Stimulated activated CD8-positive, alpha-beta memory T cell treated with anti-CD3 and anti-CD28 coated beads, Interleukin-4, amount 100 ng/mL, for 24 hours (primary cell): ENCODE data around the gene COL25A1.

Source experiments
- DNase-seq: peaks from one replicate; pipeline ENCODE4 v3.0.0-alpha.2; 2020; ENCODE audit warnings: low read depth

COL25A1 gene

DNA sequence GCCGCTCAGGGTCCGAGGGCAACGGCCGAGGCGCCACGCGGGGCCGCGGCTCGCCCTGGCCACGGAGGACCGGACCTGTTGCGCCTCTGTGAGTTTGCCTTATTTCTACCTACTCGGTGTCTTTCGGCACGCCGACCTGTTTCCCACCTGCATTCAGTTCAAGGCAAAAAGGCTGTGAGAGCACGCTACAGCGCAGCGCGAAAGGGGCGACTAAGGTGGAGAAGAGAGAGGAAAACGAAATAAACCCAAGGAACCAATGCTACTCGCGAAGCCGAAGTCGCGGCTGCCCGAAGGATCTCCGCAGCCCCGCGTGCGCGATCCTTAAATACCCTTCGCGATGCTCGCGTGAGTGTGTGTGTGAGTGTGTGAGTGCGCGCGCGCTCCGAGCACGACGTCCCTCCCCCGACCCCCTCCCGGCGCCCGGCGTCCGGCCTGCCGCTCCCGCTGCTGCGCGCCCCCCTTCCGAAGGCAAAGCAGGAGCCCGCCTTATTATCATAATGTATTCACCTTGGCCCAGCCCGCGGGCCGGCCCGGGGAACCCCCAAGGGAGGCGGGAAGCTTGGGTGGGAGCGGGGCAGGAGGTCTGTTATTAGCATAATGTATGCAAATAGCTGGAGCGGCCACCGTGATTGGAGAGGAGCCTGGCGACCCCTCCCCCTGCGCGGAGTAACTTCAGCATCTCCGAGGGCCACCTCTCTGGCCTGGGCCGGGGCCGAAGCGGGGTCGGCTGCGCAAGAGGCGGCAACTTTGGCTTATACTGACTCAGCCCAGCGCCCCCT, at the start of gene COL25A1:
COL25A1 (minus strand) TSS at position 298 of the 779 bp plus-strand sequence.
- DNase-seq, result peak; percentile 19

DNA sequence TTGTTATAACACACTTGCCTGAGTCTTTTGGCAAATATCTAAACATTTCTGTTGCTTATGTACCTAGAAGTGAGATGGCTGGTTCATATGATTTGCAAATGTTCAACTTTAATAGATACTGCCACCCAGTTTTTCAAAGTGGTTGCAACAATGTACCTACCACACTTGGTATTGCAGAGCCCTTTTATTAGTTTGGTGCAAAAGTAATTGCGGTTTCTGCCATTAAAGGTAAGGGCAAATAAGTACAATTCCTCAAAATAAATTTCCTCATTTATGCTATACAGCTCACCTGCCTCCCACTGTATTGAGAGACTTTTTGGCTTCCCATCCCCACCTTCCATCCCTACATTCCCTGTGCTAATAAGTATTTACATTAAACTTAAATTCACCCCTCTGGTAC, 47.7 kb upstream of the COL25A1 start:
- no peak for DNase-seq

DNA sequence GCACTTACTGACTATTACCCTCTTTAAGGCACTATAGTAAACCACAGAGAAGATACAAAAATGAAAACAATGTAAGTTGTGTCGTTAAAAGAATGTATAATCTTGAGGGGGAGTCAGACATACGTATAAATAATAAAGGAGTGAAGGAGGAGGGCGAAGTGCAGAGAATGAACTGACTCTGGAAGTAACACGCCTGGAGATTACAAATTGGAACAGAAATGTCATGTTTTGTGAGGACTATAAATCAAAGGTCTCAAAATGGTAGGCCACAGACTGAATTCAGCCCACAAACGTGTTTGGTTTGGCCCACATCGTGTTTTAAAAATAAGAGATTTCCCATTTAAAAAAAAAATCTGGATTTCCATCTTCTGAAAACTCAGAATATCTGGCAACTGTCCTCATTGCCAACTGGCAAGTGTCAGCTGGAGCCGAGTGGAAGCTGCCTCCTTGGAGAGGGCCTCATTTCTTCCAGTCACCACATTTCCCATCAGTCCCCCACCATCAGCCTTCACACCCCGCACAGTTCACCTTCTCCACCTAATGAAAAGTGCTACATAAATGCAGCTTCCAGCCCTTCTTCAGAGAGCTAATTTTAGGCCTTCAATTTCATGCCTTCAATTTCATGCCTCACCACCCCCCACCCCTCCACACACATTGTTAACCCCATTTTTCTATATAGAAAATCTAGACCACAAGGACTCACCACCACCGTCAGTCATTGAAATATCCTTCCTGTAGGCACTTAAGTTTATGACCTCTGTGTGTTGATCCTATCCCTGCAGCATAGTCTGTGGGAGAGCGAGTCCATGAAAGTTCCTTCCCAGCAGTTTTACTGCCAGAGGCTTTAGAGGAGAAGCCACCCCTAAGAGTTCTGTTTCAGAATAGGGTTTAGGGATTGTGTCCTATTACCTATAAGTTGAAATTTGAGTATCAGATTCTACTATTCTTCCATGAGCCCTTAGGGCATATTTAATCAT, 32.0 kb upstream of the COL25A1 start:
- no peak for DNase-seq

DNA sequence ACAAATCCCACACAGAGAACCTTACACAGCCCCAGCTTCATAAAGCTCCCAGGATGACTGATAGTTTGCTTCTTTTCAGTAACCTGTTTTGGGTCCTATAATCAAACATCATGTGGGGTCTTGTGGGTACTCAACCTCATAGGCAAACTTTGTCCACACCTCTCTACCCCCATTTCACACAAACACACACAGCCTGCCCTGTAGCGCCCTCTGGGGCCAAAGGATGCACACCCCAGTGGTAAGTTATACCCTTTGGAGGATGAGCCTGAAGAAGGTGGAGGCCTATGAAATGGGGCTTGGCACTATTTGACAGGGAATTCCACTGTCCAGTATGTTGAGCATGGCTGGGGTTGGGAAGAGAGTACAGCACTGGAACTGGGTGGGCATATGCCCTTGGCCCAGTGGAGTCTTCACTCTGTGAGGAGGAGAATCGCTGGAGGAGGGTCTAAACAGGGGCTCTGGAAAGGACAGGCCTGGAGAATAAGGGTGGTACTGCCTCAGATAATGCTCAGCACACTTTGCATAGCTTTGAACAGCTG, 30.5 kb upstream of the COL25A1 start:
- DNase-seq, result no peak

DNA sequence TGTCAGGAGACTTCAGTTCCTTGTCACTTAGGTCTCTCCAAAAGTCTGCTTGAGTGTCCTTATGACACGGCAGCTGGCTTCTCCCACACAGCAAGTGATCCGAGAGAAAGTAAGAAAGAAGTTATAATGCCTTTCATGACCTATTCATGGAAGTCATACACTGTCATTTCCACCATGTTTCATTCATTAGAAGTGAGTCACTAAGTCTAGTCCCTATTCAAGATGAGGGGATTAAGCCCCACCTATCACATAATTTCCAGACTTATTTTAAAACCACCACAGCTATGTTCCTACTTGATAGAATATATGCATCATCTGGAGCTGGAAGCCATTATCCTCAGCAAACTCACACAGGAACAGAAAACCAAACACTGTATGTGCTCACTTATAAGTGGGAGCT, 25.2 kb upstream of the COL25A1 start:
- no peak for DNase-seq

DNA sequence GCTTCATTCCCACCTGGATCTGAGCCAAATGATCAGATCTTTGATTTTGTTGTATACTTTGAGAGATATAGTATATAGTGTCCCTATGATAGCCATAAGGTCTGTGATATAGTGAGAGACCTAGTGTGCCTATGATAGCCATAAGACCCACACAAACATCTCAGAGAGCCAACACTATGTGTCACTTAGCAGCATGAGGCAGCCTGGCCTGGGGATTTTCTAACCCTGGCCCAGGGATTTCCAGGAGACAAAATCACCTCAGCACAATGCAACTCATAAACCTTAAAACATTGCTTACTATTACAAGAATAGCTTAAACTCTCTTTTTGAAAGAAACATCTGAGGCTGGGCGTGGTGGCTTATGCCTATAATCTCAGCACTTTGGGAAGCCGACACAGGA, 23.2 kb upstream of the COL25A1 start:
- DNase-seq, result no peak

DNA sequence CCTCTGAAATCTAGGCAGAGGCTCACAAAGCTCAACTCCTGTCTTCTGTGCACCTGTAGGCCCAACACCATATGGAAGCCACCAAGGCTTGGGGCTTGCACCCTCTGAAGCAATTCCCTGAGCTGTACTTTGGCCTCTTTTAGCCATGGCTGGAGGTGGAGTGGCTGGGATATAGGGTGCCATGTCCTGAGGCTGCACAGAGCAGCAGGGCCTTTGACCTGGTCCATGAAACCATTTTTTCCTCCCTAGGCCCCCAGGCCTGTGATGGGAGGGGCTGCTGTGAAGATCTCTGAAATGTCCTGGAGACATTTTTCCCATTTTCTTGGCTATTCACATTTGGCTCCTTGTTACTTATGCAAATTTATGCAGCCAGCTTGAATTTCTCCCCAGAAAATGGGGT, 20.9 kb upstream of the COL25A1 start:
- no peak for DNase-seq

DNA sequence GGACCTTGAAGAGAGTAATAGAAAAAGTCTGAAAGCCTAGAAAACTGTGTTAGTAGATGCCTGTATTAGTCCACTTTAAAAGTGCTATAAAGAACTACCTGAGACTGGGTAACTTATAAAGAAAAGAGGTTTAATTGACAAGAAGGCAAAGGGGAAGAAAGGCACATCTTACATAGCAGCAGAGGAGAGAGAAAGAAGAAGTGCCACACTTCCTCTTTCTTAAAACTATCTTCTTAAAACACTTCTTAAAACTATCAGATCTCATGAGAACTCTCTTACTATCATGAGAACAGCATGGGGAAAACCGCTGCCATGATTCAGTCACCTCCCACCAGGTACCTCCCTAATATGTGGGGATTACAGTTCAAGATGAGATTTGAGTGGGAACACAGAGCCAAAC, 18.8 kb upstream of the COL25A1 start:
- no peak for DNase-seq

DNA sequence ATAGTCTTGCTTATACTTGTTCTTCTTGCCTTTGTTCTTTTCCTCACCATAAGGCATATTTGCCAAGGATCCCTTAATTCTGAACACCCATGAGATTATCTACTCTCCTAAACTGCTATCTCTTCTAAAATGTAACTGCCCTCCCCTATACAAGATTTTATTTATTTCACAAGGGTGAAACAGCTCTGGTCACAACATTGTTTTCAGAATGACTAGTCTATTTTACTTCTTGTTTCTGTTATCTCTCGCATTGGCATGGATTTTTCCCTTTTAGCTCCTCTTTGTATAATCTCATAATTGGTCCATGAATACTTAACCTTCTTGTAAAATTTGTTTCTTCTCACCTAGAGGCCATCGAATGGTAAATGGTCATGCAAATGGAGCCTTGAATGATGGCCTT, 17.2 kb upstream of the COL25A1 start:
- no peak for DNase-seq

DNA sequence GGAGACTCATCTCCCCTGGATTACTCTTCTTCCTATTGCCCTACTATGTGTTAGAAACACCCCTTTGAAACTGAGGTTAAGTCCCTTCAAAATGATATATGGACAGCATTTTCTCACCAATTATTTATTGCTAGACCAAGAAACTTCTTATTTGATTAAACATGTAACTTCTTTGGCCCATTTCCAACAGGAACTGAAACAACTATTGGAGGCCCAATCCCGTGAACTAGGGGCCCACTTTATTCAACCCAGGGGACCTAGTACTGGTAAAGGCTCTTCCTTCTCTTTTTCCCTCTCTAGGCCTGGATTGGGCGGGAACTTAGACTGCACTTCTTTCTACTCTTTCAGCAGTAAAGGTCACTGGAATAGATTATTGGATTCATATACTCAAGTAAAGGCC, 16.7 kb upstream of the COL25A1 start:
- DNase-seq, result no peak

DNA sequence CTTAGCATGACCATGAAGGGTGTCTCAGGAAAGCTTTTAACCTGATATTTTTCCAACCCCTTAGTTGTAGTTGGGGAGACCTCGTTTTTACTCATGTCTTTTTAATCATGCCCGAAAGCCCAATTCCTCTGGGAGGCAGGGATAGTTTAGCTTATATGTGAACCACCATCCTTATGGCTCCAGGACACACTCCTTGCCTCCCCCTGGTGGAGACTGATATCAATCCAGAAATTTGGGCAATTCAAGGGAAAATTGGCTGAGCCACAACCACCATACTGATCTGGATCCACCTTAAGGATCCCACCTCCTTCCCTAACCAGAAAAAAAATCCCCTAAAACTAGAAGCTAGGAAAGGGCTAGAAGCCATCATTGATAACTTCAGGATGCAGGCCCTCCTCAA, 13.4 kb upstream of the COL25A1 start:
- no peak for DNase-seq

DNA sequence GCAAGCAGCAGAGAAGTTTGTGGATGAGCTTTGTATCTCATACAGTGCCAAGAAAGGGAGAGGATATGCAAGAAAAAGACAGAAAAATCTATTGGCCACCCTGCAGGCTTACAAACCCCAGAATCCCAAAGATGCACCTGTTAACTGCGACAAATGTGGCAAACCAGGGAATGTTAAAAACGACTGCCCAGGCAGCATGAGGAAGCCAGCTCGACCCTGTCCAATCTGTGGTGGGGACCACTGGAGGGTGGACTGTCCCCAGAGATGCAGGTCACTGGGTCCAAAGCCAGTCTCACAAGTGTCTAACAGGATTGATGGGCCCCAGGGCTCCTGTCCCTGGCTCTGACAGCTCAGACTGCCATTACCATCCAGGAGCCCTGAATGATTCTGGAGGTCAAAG, 12.9 kb upstream of the COL25A1 start:
- no peak for DNase-seq

DNA sequence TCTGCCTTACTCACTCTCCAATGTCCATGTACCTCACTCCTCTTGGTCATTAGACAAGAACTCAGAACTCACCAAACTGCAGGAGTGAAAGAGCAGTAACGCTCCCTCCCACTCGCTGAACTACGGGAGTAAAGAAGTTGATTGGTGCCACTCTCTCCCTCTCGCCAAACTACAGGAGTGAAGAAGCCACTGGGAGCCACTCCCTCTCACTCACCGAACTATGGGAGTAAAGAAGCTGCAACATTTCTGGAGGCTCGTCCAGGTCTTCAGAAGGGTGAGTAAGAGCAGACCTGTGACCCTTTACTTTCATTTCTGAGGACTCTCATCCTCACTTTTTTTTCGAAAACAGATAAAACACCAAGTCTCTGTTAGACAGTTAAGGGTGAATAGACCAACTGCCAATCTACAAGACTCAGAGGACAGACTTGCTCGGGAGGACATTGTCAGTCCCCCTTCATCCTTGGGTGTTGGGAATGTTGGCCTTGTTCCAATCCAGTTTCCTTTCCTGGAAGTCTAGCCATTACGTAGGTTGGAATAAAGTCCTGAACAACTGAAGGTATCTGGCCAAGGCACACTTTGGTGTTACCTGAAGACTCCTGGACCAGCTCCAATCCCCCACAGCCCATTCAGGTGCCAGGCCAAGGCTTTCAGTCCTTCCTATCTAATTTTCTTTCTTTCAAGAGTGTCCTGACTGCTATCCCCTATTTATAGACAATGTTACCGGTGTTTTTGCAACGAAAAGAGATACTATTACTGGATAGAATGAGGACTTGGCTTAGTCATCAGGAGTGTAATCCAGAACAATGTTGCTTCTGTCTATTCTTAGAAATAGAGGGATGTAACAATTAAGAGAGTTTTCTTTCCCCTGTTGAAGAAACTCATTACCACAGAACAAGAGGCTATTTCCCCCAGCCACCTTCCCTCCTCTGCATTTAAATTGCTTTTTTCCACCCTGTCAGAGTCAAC, 11.0 kb upstream of the COL25A1 start:
- no peak for DNase-seq

DNA sequence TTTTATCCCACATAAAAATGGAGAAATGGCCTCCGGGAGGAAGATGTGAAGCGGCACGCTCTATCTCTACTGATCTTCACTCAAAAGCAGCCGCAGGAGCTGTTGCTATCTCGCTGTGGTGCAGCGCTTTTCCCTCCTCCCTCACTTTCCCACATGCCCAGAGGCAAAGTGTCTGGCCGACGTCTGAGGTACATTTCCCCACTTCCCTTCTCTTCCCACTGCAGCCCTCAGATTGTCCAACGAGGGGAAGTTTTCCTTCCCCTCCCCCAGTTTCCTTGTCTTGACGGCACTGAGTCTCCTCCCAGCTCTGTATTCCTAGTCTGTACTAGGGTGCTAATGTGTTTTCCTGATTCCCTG, 660 bp upstream of the COL25A1 start:
- DNase-seq, result no peak

DNA sequence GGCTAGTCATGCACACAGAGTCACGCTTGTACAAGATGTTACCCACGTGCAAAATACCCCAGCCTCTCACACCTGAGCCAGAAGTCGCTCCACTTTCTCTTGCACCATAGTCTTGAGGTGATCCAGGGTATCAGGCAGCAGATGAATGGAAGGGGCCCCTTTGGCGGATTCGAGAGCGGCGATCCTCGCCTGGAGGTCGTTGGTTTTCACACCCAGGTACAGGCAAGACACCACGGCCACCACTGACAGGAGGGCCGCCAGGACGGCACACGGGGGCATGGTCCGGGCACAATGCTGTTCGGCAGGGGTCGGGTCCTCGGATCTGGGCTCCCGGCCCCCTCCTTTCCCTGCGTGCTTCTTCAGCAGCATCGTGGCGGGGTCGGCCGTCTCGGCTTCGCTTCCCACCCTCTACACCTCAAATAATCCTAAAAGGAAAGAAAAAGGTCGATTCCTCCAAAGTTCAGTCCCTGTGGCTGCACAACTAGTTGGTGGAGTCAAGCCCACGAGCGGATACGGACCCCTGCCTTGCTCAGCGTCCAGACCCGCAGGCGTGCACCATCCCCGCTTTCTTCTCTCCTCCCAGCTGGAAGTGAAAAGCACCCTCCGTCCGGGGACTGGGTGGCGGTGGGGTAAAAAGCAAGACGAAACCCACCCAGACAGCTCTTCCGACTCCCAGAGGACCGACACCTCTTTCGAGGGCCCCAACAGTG, 652 bp downstream of the COL25A1 start:
- DNase-seq, result no peak

DNA sequence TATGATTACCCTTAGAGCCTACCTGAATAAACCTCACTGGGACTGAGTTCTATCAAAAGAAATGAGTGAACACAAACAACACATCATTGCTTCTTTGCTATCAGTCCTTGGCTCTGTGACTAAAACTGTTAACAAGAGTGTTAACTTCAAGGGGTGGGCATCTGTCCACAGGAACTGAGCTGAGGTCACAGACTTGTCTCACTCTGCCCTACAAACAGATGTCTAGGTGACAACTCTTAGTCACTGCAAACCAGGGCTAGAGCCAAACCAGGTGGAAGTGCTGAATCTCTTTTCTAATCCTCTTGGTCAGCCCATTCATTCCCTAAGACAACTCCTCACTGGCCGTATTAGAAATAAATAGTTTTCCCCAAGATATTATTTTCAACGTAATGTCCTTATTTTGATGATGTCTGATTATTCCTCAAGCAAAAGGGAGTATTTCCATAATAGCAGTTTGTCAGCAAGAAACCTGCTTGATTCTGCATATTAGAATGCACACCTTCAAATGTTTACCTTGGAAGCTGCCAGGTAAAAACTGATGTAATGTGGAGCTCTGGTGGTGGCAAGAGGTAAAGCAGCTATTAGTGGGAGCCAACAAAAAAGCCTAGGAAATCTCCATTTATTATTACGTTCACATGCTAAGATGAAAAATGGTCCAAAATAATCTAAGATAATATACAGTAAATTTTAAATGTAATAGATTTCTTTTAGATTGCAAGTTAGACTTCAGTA, 4.0 kb downstream of the COL25A1 start:
- DNase-seq, result no peak

DNA sequence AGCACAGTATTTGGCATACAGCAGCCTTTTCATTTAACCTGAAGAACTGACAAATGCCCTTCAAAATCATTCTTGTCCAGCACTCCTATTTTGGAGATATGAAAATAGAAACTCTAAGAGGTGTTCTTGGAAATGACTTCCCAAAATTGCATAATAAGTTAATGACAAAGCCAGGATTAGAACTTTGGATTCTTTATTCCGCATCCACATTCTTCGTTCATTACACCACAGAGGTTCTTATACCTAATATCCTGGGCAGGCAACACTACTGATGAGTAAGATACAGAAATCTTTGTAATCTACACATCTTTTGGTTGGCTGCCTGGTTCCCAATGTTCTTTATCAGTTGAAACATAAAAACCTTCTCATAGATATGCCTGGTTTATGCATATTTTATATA, 5.9 kb downstream of the COL25A1 start:
- no peak for DNase-seq

DNA sequence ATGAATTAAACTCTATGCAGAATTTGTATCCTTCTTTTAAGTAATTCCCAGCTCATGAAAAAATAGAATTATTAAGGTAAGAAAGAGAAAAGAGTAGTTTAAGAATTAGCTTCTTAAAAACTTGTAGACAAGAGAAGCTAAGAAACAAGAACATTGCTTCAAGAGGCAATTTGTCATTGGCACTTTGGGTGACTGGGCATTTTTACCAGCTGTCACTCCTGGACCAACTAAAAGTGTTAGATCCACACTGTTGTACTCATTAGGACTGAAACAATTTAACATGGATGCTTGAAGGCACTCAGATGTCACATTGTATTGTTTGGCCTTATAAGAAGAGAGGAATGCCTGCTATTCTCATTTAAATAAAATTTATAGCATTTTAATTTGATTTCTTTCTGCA, 7.4 kb downstream of the COL25A1 start:
- DNase-seq, result no peak

DNA sequence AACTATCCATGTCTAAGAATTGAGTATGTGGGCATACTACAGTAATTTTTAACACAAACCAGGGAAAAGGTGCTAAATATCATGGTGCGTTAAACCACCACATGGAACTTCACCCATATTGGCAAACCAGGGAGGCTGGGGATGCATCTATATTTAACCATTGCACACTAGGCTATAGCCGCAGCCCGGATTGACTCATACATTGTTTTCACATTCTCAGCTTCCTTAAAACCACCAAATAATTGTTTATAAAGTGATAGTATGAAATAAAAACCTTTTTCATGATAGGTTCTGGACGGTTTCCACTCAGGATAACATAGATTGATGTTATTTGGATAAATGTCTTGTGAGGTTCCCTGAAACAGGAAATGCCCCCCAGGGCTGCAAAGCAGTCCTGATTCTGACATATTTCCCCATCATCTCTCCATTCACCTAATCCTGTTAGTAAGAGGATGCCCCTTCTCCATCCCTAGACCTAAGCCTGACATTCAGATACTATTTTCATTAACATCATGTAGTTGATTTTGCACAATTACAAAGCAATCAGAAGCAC, 7.9 kb downstream of the COL25A1 start:
- no peak for DNase-seq

DNA sequence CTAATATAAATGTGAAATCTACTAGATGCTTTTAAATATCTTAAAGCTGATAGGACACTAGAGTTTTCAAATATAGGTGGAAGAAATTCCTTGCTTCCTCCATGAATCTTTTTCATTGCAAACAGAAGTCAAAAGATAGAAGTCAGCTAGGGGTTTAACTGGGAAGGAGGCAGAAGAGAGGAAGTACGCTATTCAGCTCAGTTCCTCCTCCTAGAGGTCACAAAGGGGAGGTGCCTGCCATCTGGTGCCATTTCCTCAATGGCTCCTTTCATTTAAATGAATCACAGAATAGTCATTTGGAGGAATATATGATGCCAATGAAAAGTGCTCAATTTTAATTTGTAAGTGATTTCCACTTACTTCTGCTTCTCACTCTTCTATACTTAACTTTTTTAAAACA, 8.5 kb downstream of the COL25A1 start:
- no peak for DNase-seq
